Activated CD8-positive, alpha-beta T cell treated with anti-CD3 and anti-CD28 coated beads for 36 hours (primary cell): ENCODE measurements around the gene BPIFB1. TPM values are rescaled to one million over a fixed set of nuclear protein-coding genes. Genes with fewer than 3 reads are reported as not detected.

Experiments used
- ATAC-seq: fragments of 200-7000 bp; cut with Tn5 transposase; one replicate; pipeline ENCODE4 v1.10.0; 2021; ENCODE audit warnings: mild to moderate bottlenecking, moderate library complexity
- CTCF ChIA-PET: fragments of 350-600 bp; sonication (Branson Sonifier 250); formaldehyde crosslinking; loops from one replicate; lab custom pipeline; 2021; ENCODE audit warnings: antibody characterized with exemption; lab: Charles Lee
- POLR2A ChIA-PET: fragments of 350-600 bp; sonication (Branson Sonifier 250); formaldehyde crosslinking; loops from one replicate; lab custom pipeline; 2021; ENCODE audit warnings: antibody characterized with exemption; lab: Charles Lee
- DNase-seq: peaks from one replicate; pipeline ENCODE4 v3.0.0-alpha.2; 2020
- H3K27ac Mint-ChIP-seq: one replicate; pipeline ENCODE4 v1.8.0; 2021; ENCODE audit warnings: mild to moderate bottlenecking, mixed read lengths
- H3K27me3 Mint-ChIP-seq: one replicate; pipeline ENCODE4 v1.8.0; 2021; ENCODE audit warnings: mixed read lengths
- H3K36me3 Mint-ChIP-seq: one replicate; pipeline ENCODE4 v1.8.0; 2021; ENCODE audit warnings: low read depth, mixed read lengths
- H3K4me1 Mint-ChIP-seq: one replicate; pipeline ENCODE4 v1.8.0; 2021; ENCODE audit warnings: low read depth, mixed read lengths
- H3K4me3 Mint-ChIP-seq: one replicate; pipeline ENCODE4 v1.8.0; 2021; ENCODE audit warnings: mild to moderate bottlenecking, moderate library complexity, mixed read lengths
- H3K9me3 Mint-ChIP-seq: one replicate; pipeline ENCODE4 v1.8.0; 2021; ENCODE audit warnings: mixed read lengths
- CTCF ChIP-seq: fragments of 200-600 bp; IDR thresholded peaks from one replicate; pipeline ENCODE4 v1.8.0; 2022; ENCODE audit warnings: antibody characterized with exemption, mild to moderate bottlenecking
- intact Hi-C: fragments of 100-400 bp; cut with micrococcal nuclease; formaldehyde crosslinking; loops from one replicate; pipeline ENCODE4 v1.10.0; 2022
- total RNA-seq, 2 experiments: library from RNA; stranded (reverse); gene quantifications; one replicate each; pipeline ENCODE4 v1.2.3, GENCODE V29; 2021

The BPIFB1 gene
- total RNA-seq, 2 experiments from 2014 or later, result not detected

GRCh38 chr20:33278700-33279099 lies 4.3 kb upstream of the BPIFB1 start:
- no peaks in the 10 kb centered on the region for H3K4me1 Mint-ChIP-seq
- peaks cover 4% of the 10 kb centered on the region for H3K27me3 Mint-ChIP-seq
- H3K4me3 Mint-ChIP-seq, result no peak overlapping the region
- no peak for TF ChIP-seq CTCF
- POLR2A ChIA-PET, result no interaction called here
- no peaks in the 10 kb centered on the region for H3K9me3 Mint-ChIP-seq
- DNase-seq (no peak), ATAC-seq (no peak)
- H3K27ac Mint-ChIP-seq, result no peak overlapping the region
- H3K36me3 Mint-ChIP-seq, result no peaks in the 10 kb centered on the region
- CTCF ChIA-PET, result no interaction called here
- intact Hi-C loops, result no loop called here

DNA sequence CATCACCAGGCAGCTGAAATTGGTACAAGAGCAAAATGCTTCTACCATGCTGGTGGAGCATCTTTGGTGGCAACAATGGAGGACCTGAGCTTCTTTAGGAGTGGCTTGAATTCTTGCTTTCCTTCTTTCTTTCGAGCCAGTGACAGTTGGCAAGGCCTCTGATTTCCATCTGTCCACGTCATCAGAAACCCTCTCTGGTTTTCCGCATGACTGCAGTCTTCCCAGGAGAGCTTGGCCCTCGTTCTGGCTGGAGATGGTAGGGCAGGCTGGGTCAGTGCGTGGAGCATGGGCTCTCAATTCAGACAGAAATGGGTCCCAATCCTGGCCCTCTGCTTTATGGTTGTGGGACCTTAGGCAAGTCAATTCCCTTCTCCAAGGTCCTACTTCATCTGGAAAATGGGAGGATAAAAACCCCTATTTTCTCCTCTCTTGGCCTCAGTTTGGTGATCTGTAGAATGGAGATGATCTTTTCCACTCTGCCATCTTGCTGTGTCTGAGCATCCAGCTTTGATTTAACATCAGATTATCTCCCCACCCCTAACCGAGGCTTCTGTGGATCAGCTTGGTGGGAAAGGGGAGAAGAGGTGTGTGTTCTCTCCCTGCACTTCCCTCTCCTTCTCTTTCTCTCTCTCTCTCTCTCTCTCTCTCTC lies 3.6 kb upstream of the BPIFB1 start:
- ChIA-PET POLR2A (interaction anchor here (0.7 kb wide), 1 partner anchor 73 kb away, joined by 3 read pairs; no protein-coding TSS in a partner anchor), CTCF (no interaction called here)
- intact Hi-C loops, result no loop called here
- no peak for ATAC-seq
- no peak overlapping the region for H3K4me3 Mint-ChIP-seq
- no peaks in the 10 kb centered on the region for H3K4me1 Mint-ChIP-seq
- no peak overlapping the region for H3K27ac Mint-ChIP-seq
- no peaks in the 10 kb centered on the region for H3K9me3 Mint-ChIP-seq
- no peak for TF ChIP-seq CTCF
- H3K36me3 Mint-ChIP-seq, result no peaks in the 10 kb centered on the region
- no peak for DNase-seq
- H3K27me3 Mint-ChIP-seq, result peaks cover 4% of the 10 kb centered on the region

- Mint-ChIP-seq H3K9me3 (no peaks in the 10 kb centered on the region), H3K4me1 (no peaks in the 10 kb centered on the region), H3K27ac (no peak overlapping the region), H3K27me3 (peaks cover 4% of the 10 kb centered on the region), H3K4me3 (no peak overlapping the region), H3K36me3 (no peaks in the 10 kb centered on the region)
- DNase-seq (no peak), ATAC-seq (no peak)
- POLR2A ChIA-PET, result no interaction called here
- CTCF ChIA-PET, result no interaction called here
- no peak for TF ChIP-seq CTCF
- intact Hi-C loops, result no loop called here
Measured at GRCh38 chr20:33280000-33280680, 2.9 kb upstream of the BPIFB1 start.

DNA sequence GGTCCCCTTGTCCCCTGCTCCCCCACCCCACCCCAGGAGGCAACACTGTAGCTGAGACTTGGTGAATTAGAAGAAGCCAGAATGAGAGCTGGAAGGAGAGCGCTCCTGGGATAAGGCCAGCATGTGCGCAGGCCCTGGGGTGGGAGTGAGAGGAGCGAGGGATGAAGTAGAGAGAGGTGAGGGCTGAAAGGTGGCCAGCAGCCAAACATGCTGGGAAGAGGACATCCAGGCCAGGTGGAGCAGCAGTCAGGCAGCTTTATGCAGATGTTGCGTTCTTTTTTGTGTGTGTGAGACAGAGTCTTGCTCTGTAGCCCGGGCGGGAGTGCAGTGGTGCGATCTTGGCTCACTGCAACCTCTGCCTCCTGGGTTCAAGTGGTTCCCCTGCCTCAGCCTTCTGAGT lies 2.2 kb upstream of the BPIFB1 start:
- Mint-ChIP-seq H3K4me3 (no peak overlapping the region), H3K27me3 (peaks cover 4% of the 10 kb centered on the region), H3K4me1 (no peaks in the 10 kb centered on the region), H3K27ac (no peak overlapping the region), H3K9me3 (no peaks in the 10 kb centered on the region), H3K36me3 (no peaks in the 10 kb centered on the region)
- DNase-seq (no peak), ATAC-seq (no peak)
- intact Hi-C loops, result no loop called here
- ChIA-PET POLR2A (no interaction called here), CTCF (no interaction called here)
- TF ChIP-seq CTCF, result no peak

- no peak overlapping the region for H3K27ac Mint-ChIP-seq
- H3K36me3 Mint-ChIP-seq, result no peaks in the 10 kb centered on the region
- POLR2A ChIA-PET, result no interaction called here
- H3K4me3 Mint-ChIP-seq, result no peak overlapping the region
- H3K4me1 Mint-ChIP-seq, result no peaks in the 10 kb centered on the region
- H3K9me3 Mint-ChIP-seq, result no peaks in the 10 kb centered on the region
- DNase-seq (no peak), ATAC-seq (no peak)
- intact Hi-C loops, result no loop called here
- CTCF ChIA-PET, result interaction anchor here (1.1 kb wide), 1 partner anchor 19 kb away, joined by 3 read pairs; no protein-coding TSS in a partner anchor
- peaks cover 4% of the 10 kb centered on the region for H3K27me3 Mint-ChIP-seq
- no peak for TF ChIP-seq CTCF
Measured at GRCh38 chr20:33281550-33282146, 1.4 kb upstream of the BPIFB1 start.
